ENCODE data around the gene CFLAR.

CFLAR gene

GRCh38 chr2:201215963-201216362 lies 100.0 kb downstream of the CFLAR start:
- TF ChIP-seq CTCF (IDR thresholded peaks at IDR 0.05; ENCODE audit: extremely low read depth, missing control alignments), result no peak
- DNase-seq (ENCODE audit: low spot score), result no peak

- no peak for TF ChIP-seq CTCF (IDR thresholded peaks at IDR 0.05; ENCODE audit: extremely low read depth, missing control alignments)
- DNase-seq (ENCODE audit: low spot score), result no peak
Measured at GRCh38 chr2:201216918-201217317, 101.0 kb downstream of the CFLAR start.

GRCh38 chr2:201218780-201219179 lies 102.8 kb downstream of the CFLAR start:
- no peak for TF ChIP-seq CTCF (IDR thresholded peaks at IDR 0.05; ENCODE audit: extremely low read depth, missing control alignments)
- DNase-seq (ENCODE audit: low spot score), result no peak

- no peak for DNase-seq (ENCODE audit: low spot score)
- no peak for TF ChIP-seq CTCF (IDR thresholded peaks at IDR 0.05; ENCODE audit: extremely low read depth, missing control alignments)
Measured at GRCh38 chr2:201219328-201220096, 103.5 kb downstream of the CFLAR start.

- no peak for DNase-seq (ENCODE audit: low spot score)
- no peak for TF ChIP-seq CTCF (IDR thresholded peaks at IDR 0.05; ENCODE audit: extremely low read depth, missing control alignments)
Measured at GRCh38 chr2:201220102-201220570, 104.2 kb downstream of the CFLAR start.

GRCh38 chr2:201223089-201224073 lies 107.4 kb downstream of the CFLAR start:
- no peak for TF ChIP-seq CTCF (IDR thresholded peaks at IDR 0.05; ENCODE audit: extremely low read depth, missing control alignments)
- peak; percentile 56 for DNase-seq (ENCODE audit: low spot score)
